ENCODE measurements around the gene GGA1. TPM values are rescaled to one million over a fixed set of nuclear protein-coding genes. Genes with fewer than 3 reads are reported as not detected.

Gene GGA1
- total and polyA plus RNA-seq, 2 of the 4 experiments (the other 2 are of a cell fraction): 17.2 to 48.5 TPM

GRCh38 chr22:37664249-37665101, 55.8 kb downstream of the GGA1 start:
- CTCF ChIA-PET: interaction anchor here (1.7 kb wide), 1 partner anchor 21 kb away, joined by 5 read pairs; no protein-coding TSS in a partner anchor
- no TSS peak for BruUV-seq (replicated peaks)

More at GRCh38 chr22:37664249-37665101, 55.8 kb downstream of the GGA1 start:
- peak overlapping the region; percentile 53; the same call in 1 of the 2 replicates for H3K4ac ChIP-seq (ENCODE audit: low read depth, low read length)
- H4K8ac ChIP-seq (ENCODE audit: low read depth in 2 of 2, low read length in 2 of 2): peak overlapping the region in 1 of 2 experiments; percentile 54; a peak in 1 of 4 replicates
- POLR2A ChIA-PET (ENCODE audit: unreplicated experiment): interaction anchor here (0.8 to 1.0 kb wide), 2 partner anchors 21 to 30 kb away, joined by 3 read pairs; no protein-coding TSS in a partner anchor
- WGBS, 2 experiments (ENCODE audit: extremely low coverage in 2 of 2, insufficient read length in 1 of 2): 77% methylated on average over 8 of the region's 16 CpGs; no CpG with 5 or more reads in 1 of the 2 experiments
- H2AK9ac ChIP-seq (replicated peaks; ENCODE audit: low read depth, low read length, poor library complexity): peak overlapping the region; percentile 7
- H2BK5ac ChIP-seq (ENCODE audit: low read depth, low read length, poor library complexity, severe bottlenecking): no peak overlapping the region
- H3K27me3 ChIP-seq (ENCODE audit: control insufficient read depth, insufficient read depth, low read length): no peaks in the 10 kb centered on the region
- H2AFZ ChIP-seq (replicated peaks; ENCODE audit: low read length, poor library complexity): no peak overlapping the region
- H4K5ac ChIP-seq (ENCODE audit: low read depth, low read length): no peak overlapping the region
- in situ Hi-C loops (cut with MboI; ENCODE audit: low sequenced_read_pairs) (no loop called here), intact Hi-C loops (cut with micrococcal nuclease) (no loop called here), dilution Hi-C loops (cut with HindIII; ENCODE audit: low sequenced_read_pairs, unreplicated experiment) (no loop called here)
- H4K91ac ChIP-seq (ENCODE audit: insufficient read depth, low read depth, low read length): no peak overlapping the region; the same call in 1 of the 2 replicates
- no peak overlapping the region for H3K4me2 ChIP-seq (ENCODE audit: low read depth, low read length)
- H2AK5ac ChIP-seq (ENCODE audit: low read depth, low read length): peak overlapping the region; percentile 57; the same call in 1 of the 2 replicates
- H3K9ac ChIP-seq (ENCODE audit: low read depth, low read length): no peak overlapping the region
- H4K20me1 ChIP-seq (ENCODE audit: insufficient read depth, low read length): peaks cover 28% of the 10 kb centered on the region
- H3K4me3 ChIP-seq (ENCODE audit: insufficient read depth, low read depth, low read length): no peak overlapping the region
- peak overlapping the region; percentile 33; the same call in 1 of the 2 replicates for H3K23ac ChIP-seq (ENCODE audit: low read depth, low read length)
- H3K18ac ChIP-seq (ENCODE audit: low read depth, low read length): no peak overlapping the region
- H3K27ac ChIP-seq (ENCODE audit: insufficient read depth, low read length): no peak overlapping the region
- peaks cover 10% of the 10 kb centered on the region for H3K9me1 ChIP-seq (ENCODE audit: insufficient read depth, low read length)
- H3K36me3 ChIP-seq (ENCODE audit: control insufficient read depth, insufficient read depth, low read length): peaks cover 14% of the 10 kb centered on the region
- no peak overlapping the region for H3K56ac ChIP-seq (ENCODE audit: extremely low read depth, insufficient read depth, low read length)
- no peak overlapping the region for H2BK15ac ChIP-seq (ENCODE audit: low read depth, low read length)
- H3K14ac ChIP-seq (replicated peaks; ENCODE audit: low read depth, low read length): no peak overlapping the region
- H2BK20ac ChIP-seq (ENCODE audit: low read depth, low read length): 0 out of 2 replicates have a peak overlapping the region, but pooled peaks have one; percentile 28
- TF ChIP-seq CTCF (conservative IDR thresholded peaks at IDR 0.05; ENCODE audit: low read depth, low read length) (no peak), POLR2A (IDR thresholded peaks at IDR 0.05; ENCODE audit: low read depth, low read length) (no peak), CEBPB (IDR thresholded peaks at IDR 0.05; ENCODE audit: low read depth, low read length) (no peak), BHLHE40 (IDR thresholded peaks at IDR 0.05; ENCODE audit: low read depth, low read length) (no peak), MXI1 (IDR thresholded peaks at IDR 0.05; ENCODE audit: borderline replicate concordance, low read depth, low read length) (no peak), FOS (IDR thresholded peaks at IDR 0.05; ENCODE audit: low read depth, low read length) (no peak), RAD21 (IDR thresholded peaks at IDR 0.05; ENCODE audit: low read length) (no peak), ELK1 (IDR thresholded peaks at IDR 0.05; ENCODE audit: borderline replicate concordance, low read depth, low read length) (no peak)
- H3K4me1 ChIP-seq (ENCODE audit: control insufficient read depth, insufficient read depth, low read length): peaks cover 26% of the 10 kb centered on the region
- H3K9me3 ChIP-seq (ENCODE audit: control insufficient read depth, insufficient read depth, low read length): no peaks in the 10 kb centered on the region
- H3K79me1 ChIP-seq (ENCODE audit: low read depth in 1 of 2, low read length in 2 of 2): peaks cover 44 to 91% of the 10 kb centered on the region in 2 experiments
- no peak overlapping the region for H2BK120ac ChIP-seq (ENCODE audit: low read depth, low read length)
- no peak for ATAC-seq (ENCODE audit: low read depth)
- no peak for DNase-seq

All from IMR-90 (cell line).